ENCODE data around the gene DNAH2. TPM values are rescaled to one million over a fixed set of nuclear protein-coding genes. Genes with fewer than 3 reads are reported as not detected.

Gene DNAH2
- polyA plus RNA-seq, 1 of the 3 experiments (the other 2 are of a cell fraction), result 0.13 TPM

- Histone ChIP-seq H3K27ac (ENCODE audit: low read depth in 2 of 2, low read length in 1 of 2) (no peak overlapping the region), H3K9me2 (no peaks in the 10 kb centered on the region), H3F3A (replicated peaks; ENCODE audit: insufficient read depth) (peaks cover 21% of the 10 kb centered on the region), H4K20me1 (ENCODE audit: insufficient read depth) (peaks cover 40% of the 10 kb centered on the region), H3K27me3 (ENCODE audit: insufficient read depth) (no peaks in the 10 kb centered on the region), H3K9ac (no peak overlapping the region), H2AFZ (ENCODE audit: low read depth) (no peak overlapping the region), H3K4me1 (ENCODE audit: control insufficient read depth in 1 of 2, insufficient read depth in 2 of 2, low read depth in 1 of 2, low read length in 1 of 2) (peaks cover 8 to 20% of the 10 kb centered on the region in 2 experiments; a peak in 2 of 4 replicates), H3K9me3 (no peaks in the 10 kb centered on the region), H3K36me3 (replicated peaks in 1 of 2; ENCODE audit: control insufficient read depth in 1 of 2, insufficient read depth in 2 of 2, low read length in 1 of 2) (peaks cover 37 to 75% of the 10 kb centered on the region in 2 experiments), H3K79me2 (ENCODE audit: insufficient read depth) (peaks cover 16% of the 10 kb centered on the region), H3K4me2 (no peak overlapping the region), H3K4me3 (ENCODE audit: low read depth in 2 of 2, low read length in 1 of 2) (no peak overlapping the region)
- WGBS (ENCODE audit: low lambda C conversion rate), result 92% methylated on average over 10 of the region's 12 CpGs
- ChIA-PET POLR2A (interaction anchor here (1.2 to 2.4 kb wide), 2 partner anchors 12 to 15 kb away, joined by 6 to 7 read pairs; no protein-coding TSS in a partner anchor), CTCF (interaction anchor here (1.3 to 5.7 kb wide), 8 partner anchors 10 to 208 kb away, joined by 3 to 58 read pairs (median 8); partner anchors contain the start of gene KDM6B)
- no peak for DNase-seq
- TF ChIP-seq RAD21 (IDR thresholded peaks at IDR 0.05; ENCODE audit: low read length), result no peak
- TF ChIP-seq CHD2 (IDR thresholded peaks at IDR 0.05; ENCODE audit: low read length, partially characterized antibody), result no peak
Measured at GRCh38 chr17:7849751-7850504, 132.4 kb downstream of the DNAH2 start.

GRCh38 chr17:7850701-7851437 is 133.3 kb downstream of the DNAH2 start:
- Histone ChIP-seq H3K27me3 (ENCODE audit: insufficient read depth) (no peaks in the 10 kb centered on the region), H4K20me1 (ENCODE audit: insufficient read depth) (peaks cover 31% of the 10 kb centered on the region), H3K27ac (ENCODE audit: low read depth in 2 of 2, low read length in 1 of 2) (peak overlapping the region in 1 of 2 experiments; percentile 34; a peak in 1 of 4 replicates), H3K4me2 (no peak overlapping the region), H2AFZ (ENCODE audit: low read depth) (no peak overlapping the region), H3K9ac (no peak overlapping the region), H3K36me3 (replicated peaks in 1 of 2; ENCODE audit: control insufficient read depth in 1 of 2, insufficient read depth in 2 of 2, low read length in 1 of 2) (peaks cover 33 to 74% of the 10 kb centered on the region in 2 experiments), H3K79me2 (ENCODE audit: insufficient read depth) (peaks cover 6% of the 10 kb centered on the region; the same call in 1 of the 2 replicates), H3K9me3 (no peaks in the 10 kb centered on the region), H3K9me2 (no peaks in the 10 kb centered on the region), H3F3A (replicated peaks; ENCODE audit: insufficient read depth) (peaks cover 23% of the 10 kb centered on the region), H3K4me3 (ENCODE audit: low read depth in 2 of 2, low read length in 1 of 2) (no peak overlapping the region), H3K4me1 (ENCODE audit: control insufficient read depth in 1 of 2, insufficient read depth in 2 of 2, low read depth in 1 of 2, low read length in 1 of 2) (peaks cover 8 to 20% of the 10 kb centered on the region in 2 experiments; a peak in 1 of 4 replicates)
- ChIA-PET CTCF (interaction anchor here (0.5 to 5.7 kb wide), 9 partner anchors 10 to 107 kb away, joined by 3 to 58 read pairs (median 8); partner anchors contain the start of gene KDM6B), POLR2A (interaction anchor here (1.1 to 2.4 kb wide), 3 partner anchors 12 to 107 kb away, joined by 4 to 7 read pairs (median 6); no protein-coding TSS in a partner anchor)
- no peak for DNase-seq
- 89% methylated on average over 17 of the region's 17 CpGs for WGBS (ENCODE audit: low lambda C conversion rate)
- TF ChIP-seq NFIC (IDR thresholded peaks at IDR 0.05; ENCODE audit: borderline replicate concordance) (no peak), GATA2 (CRISPR knock-in tag; IDR thresholded peaks at IDR 0.05) (no peak), ZBTB33 (IDR thresholded peaks at IDR 0.05; ENCODE audit: borderline replicate concordance, low read depth) (no peak), NRF1 (IDR thresholded peaks at IDR 0.05; ENCODE audit: low read depth, low read length) (no peak), SMC3 (IDR thresholded peaks at IDR 0.05; ENCODE audit: low read depth, low read length) (no peak), TEAD4 (IDR thresholded peaks at IDR 0.05; ENCODE audit: borderline replicate concordance, insufficient read depth) (no peak), RXRA (IDR thresholded peaks at IDR 0.05; ENCODE audit: borderline replicate concordance, low read depth) (no peak), POLR2AphosphoS5 (IDR thresholded peaks at IDR 0.05; ENCODE audit: low read depth, low read length) (no peak), CTCF (IDR thresholded peaks at IDR 0.05) (no peak), TAF1 (IDR thresholded peaks at IDR 0.05; ENCODE audit: borderline replicate concordance, low read depth, low read length) (no peak), PBX3 (IDR thresholded peaks at IDR 0.05) (no peak), REST (IDR thresholded peaks at IDR 0.05; ENCODE audit: low read depth, low read length) (no peak)

Data from SK-N-SH (cell line).